IPS-15b (cell line): ENCODE measurements around the gene MUSTN1.

ENCODE experiments used
- H3K27me3 ChIP-seq: one replicate; pipeline ENCODE4 v1.6.1; 2013; ENCODE audit warnings: low read length; ENCODE audit not compliant: control insufficient read depth, insufficient read depth
- H3K36me3 ChIP-seq: one replicate; pipeline ENCODE4 v1.6.1; 2013; ENCODE audit warnings: low read length; ENCODE audit not compliant: control insufficient read depth, insufficient read depth
- H3K4me1 ChIP-seq: one replicate; pipeline ENCODE4 v1.6.1; 2013; ENCODE audit warnings: mild to moderate bottlenecking, low read length; ENCODE audit not compliant: control insufficient read depth, insufficient read depth
- H3K4me3 ChIP-seq: one replicate; pipeline ENCODE4 v1.5.1; 2013; ENCODE audit warnings: low read depth, low read length
- H3K9ac ChIP-seq: one replicate; pipeline ENCODE4 v1.6.1; 2013; ENCODE audit warnings: low read depth, mild to moderate bottlenecking, low read length
- H3K9me3 ChIP-seq: one replicate; pipeline ENCODE4 v1.6.1; 2013; ENCODE audit warnings: mild to moderate bottlenecking, low read length; ENCODE audit not compliant: control insufficient read depth, insufficient read depth

The MUSTN1 gene

DNA sequence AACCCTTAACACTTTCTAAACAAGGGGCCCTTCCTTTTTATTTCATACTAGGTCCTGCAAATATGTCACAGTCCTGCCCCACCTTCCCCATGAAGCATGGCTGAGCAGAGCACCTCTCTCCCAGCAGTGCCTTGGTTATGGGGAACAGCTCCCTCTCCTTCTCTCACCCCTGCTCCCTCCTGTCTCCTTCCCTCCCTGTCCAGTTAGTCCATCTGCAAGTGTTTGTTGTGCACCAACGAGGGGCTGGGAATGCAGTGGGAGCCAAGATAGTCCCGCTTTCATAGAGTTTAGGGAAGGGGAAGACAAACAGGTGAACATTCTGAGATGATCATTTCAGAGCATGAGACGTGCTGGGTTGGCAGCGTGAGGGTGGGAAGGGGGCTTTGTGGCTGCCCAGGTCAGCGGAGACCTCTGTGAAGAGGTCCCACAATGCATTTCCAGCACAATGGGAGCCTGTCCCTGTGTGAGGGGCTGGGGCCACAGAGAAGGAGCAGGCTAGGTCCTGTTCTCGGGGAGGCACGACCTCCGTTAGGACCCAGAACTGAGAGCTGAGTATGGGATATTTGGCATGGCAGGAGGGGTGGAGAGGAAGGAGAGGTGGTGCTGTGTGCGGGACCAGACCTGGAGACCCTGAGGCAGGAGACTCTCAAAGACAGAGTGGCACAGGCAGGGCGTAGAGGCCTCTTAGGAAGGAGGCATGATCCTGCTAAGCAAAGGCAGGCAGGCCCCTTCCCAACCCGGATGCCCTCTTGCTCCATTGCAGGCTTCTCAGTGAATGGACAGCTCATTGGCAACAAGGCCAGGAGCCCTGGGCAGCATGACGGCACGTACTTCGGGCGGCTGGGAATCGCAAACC is 45.7 kb downstream of the MUSTN1 start:
- no peaks in the 10 kb centered on the region for H3K9me3 ChIP-seq
- H3K27me3 ChIP-seq = no peaks in the 10 kb centered on the region
- H3K4me1 ChIP-seq = no peaks in the 10 kb centered on the region
- no peaks in the 10 kb centered on the region for H3K36me3 ChIP-seq
- H3K4me3 ChIP-seq = no peak overlapping the region
- no peak overlapping the region for H3K9ac ChIP-seq

DNA sequence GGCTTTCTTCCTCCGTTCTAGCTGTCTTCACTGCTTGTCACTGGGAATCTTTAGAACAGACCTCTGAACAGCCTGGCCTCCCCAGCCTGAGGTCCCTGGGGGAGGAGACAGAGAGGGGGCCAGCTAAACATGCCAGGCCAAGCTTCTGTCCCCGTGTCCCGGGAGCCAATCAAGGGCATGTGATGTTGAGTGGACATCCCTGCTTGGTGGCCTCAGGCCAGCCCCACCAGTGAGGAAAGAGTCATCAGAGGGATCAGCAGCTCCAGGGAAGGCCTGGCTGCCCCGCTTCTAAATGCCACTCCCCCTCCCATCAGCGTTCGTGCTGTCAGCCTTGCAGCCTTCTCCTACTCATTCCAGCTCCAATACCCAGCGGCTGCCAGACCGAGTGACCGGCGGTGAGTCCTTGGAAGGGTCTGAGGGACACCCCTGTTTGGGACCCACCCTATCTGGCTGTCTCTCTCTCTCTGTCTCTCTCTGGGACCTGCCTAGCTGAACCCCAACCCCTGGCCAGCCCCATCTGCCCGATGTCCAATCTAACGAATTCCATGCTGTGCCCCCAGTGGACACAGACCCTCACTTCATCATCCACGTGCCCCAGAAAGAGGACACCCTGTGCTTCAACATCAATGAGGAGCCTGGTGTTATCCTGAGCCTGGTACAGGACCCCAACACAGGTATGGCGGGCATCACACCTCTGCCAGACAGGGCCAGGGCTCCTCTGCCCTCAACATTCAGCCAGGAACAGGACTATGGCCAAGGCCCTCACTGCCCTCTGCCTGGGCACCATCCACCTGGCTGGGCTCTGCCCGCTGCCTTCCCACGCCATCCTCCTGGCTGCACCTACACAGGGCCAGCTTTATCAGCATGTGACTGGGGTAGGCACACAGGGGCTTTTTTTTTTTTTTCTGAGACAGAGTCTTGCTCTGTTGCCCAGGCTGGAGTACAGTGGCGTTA is 46.9 kb downstream of the MUSTN1 start:
- Histone ChIP-seq H3K4me3 (no peak overlapping the region), H3K4me1 (no peaks in the 10 kb centered on the region), H3K36me3 (no peaks in the 10 kb centered on the region), H3K9ac (no peak overlapping the region), H3K27me3 (no peaks in the 10 kb centered on the region), H3K9me3 (no peaks in the 10 kb centered on the region)

DNA sequence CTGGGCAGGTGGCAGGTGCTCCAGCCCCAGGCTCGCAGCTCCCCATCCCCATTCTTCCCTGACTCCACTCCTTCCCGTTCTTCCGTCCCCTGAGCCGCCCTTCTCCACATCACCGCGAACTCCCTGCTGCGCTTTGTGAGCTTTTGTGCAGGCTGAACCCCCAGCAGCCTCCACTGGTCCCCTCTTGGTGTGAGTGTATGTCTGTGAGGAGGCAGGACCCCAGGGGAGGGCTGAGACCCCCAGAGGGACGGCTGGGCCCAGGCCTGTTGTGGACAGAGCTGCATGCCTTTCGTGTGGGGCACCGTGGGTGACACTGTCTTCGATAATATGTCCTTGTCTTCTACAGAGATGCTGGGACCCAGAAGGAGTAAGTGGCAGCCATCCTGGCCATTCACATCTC is 47.6 kb downstream of the MUSTN1 start:
- H3K9me3 ChIP-seq = no peaks in the 10 kb centered on the region
- no peaks in the 10 kb centered on the region for H3K36me3 ChIP-seq
- H3K4me3 ChIP-seq = no peak overlapping the region
- H3K9ac ChIP-seq = no peak overlapping the region
- no peaks in the 10 kb centered on the region for H3K27me3 ChIP-seq
- peaks cover under 1% of the 10 kb centered on the region for H3K4me1 ChIP-seq

DNA sequence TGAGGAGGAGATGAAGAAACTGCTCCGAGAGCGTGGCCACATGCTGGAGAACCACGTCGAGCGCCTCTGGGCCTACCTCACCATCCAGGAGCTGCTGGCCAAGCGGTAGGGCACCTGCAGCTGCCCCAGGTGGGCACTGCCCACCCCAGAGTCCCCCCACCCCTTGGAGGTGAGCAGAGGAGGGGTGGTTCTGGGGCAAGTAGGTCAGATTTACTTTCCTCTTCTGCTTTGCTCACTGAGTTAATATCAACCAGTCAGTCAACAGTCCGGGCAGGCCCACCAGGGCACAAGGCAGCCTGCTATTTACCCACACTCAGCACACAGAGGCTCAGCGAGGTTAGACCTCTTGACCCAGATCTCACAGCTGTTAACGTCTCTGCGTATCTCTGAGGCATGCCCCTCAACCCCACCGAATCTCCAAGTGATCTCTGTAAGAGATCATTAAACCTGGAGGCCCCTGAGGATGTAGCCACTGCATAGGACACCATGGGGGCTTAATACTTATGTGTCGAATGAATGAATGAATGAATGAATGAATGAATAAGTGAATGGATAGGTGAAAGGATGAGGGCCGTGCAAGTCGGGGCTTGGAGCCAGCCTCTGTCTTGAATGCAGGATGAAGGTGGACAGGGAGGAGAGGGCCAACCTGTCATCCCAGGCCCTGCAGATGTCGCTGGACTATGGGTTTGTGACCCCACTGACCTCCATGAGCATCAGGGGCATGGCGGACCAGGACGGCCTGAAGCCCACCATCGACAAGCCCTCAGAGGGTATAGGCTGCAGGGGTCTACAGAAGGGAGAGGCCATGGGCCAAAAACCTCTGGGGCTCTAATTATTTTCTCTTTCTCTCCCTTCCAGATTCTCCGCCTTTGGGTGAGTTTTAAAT is 48.2 kb downstream of the MUSTN1 start:
- H3K27me3 ChIP-seq = no peaks in the 10 kb centered on the region
- no peak overlapping the region for H3K4me3 ChIP-seq
- H3K9me3 ChIP-seq = no peaks in the 10 kb centered on the region
- peaks cover 2% of the 10 kb centered on the region for H3K4me1 ChIP-seq
- H3K9ac ChIP-seq = no peak overlapping the region
- H3K36me3 ChIP-seq = no peaks in the 10 kb centered on the region

GRCh38 chr3:52784931-52785590 is 49.8 kb downstream of the MUSTN1 start:
- H3K4me1 ChIP-seq = peaks cover 2% of the 10 kb centered on the region
- no peak overlapping the region for H3K9ac ChIP-seq
- no peaks in the 10 kb centered on the region for H3K36me3 ChIP-seq
- no peak overlapping the region for H3K4me3 ChIP-seq
- H3K9me3 ChIP-seq = no peaks in the 10 kb centered on the region
- H3K27me3 ChIP-seq = no peaks in the 10 kb centered on the region

DNA sequence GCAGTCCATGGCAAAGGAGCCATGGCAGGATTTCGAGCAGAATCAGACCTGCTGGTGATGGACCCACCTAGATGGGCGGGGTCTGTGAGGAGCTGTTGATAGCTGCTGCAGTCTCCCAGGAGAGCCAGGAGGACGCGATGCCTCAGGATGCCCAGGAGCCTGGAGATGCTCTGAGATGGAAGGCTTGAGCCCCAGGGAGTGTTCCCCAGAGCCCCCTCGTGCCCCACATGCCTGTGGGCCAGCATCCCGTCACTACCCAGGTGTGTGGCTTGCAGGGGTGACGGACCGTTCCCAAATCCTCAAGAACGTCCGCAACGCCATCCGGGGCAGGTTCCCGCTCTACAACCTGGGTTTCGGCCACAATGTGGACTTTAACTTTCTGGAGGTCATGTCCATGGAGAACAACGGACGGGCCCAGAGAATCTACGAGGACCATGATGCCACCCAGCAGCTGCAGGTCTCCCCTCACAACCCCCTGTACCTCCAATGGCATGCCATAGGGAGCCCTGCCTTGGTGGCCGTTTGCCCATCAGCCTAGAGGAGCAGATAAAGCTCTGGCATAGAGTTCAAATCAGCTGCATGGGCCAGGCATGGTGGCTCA is 50.7 kb downstream of the MUSTN1 start:
- Histone ChIP-seq H3K9me3 (no peaks in the 10 kb centered on the region), H3K27me3 (no peaks in the 10 kb centered on the region), H3K4me3 (no peak overlapping the region), H3K4me1 (peaks cover 2% of the 10 kb centered on the region), H3K36me3 (no peaks in the 10 kb centered on the region), H3K9ac (no peak overlapping the region)

GRCh38 chr3:52783211-52783555 is 51.6 kb downstream of the MUSTN1 start:
- Histone ChIP-seq H3K27me3 (no peaks in the 10 kb centered on the region), H3K4me1 (peaks cover 2% of the 10 kb centered on the region)

More at GRCh38 chr3:52783211-52783555, 51.6 kb downstream of the MUSTN1 start:
- H3K9ac ChIP-seq = no peak overlapping the region
- no peaks in the 10 kb centered on the region for H3K9me3 ChIP-seq
- no peaks in the 10 kb centered on the region for H3K36me3 ChIP-seq
- no peak overlapping the region for H3K4me3 ChIP-seq
